Measurements from ENCODE around the gene SIT1.

Gene SIT1

GRCh38 chr9:35603986-35604577, 46.6 kb downstream of the SIT1 start:
- DNase-seq: peak; percentile 100

GRCh38 chr9:35603506-35603985, 47.2 kb downstream of the SIT1 start:
- no peak for DNase-seq

GRCh38 chr9:35599763-35600604, 50.7 kb downstream of the SIT1 start:
- DNase-seq: no peak

Data from CD4-positive, alpha-beta T cell treated with Interleukin-1 beta for 1 hour (primary cell).